Psoas muscle (tissue), 8 donors: ENCODE results near the gene LHPP. TPM values are rescaled to one million over a fixed set of nuclear protein-coding genes. Genes with fewer than 3 reads are reported as not detected.

Experiments used
- ATAC-seq, 4 donors: fragments of 200-7000 bp; cut with Tn5 transposase; one replicate each; pipeline ENCODE4 v1.9.1; 2020; ENCODE audit warnings: moderate library complexity in 3 of 4, mild to moderate bottlenecking in 2 of 4
- DNase-seq, 2 donors: peaks; one replicate each; pipeline ENCODE4 v3.0.0-alpha.2; 2020
- H3K27ac ChIP-seq: fragments of 200-600 bp; one replicate; pipeline ENCODE4 v1.8.0; 2022
- H3K27me3 ChIP-seq, 3 donors: fragments of 200-600 bp in 1 of 3; one replicate each; pipeline versions ENCODE4 v1.6.1 to v1.8.0; 2013 to 2022; ENCODE audit warnings: low read length in 2 of 3, mild to moderate bottlenecking in 2 of 3, moderate library complexity in 1 of 3; ENCODE audit not compliant: insufficient read depth in 3 of 3
- H3K36me3 ChIP-seq, 2 donors: fragments of 200-600 bp in 1 of 2; one replicate each; pipeline versions ENCODE4 v1.6.1 to v1.8.0; 2013 to 2022; ENCODE audit warnings: low read depth in 1 of 2, mild to moderate bottlenecking in 1 of 2, moderate library complexity in 1 of 2; ENCODE audit not compliant: insufficient read depth in 1 of 2
- H3K4me1 ChIP-seq: fragments of 200-600 bp; one replicate; pipeline ENCODE4 v1.8.0; 2022
- H3K4me3 ChIP-seq: fragments of 200-600 bp; one replicate; pipeline ENCODE4 v1.8.0; 2022; ENCODE audit warnings: mild to moderate bottlenecking
- H3K9me3 ChIP-seq: fragments of 200-600 bp; one replicate; pipeline ENCODE4 v1.8.0; 2022
- CTCF ChIP-seq: fragments of 200-600 bp; IDR thresholded peaks from one replicate; pipeline ENCODE4 v1.8.0; 2022; ENCODE audit warnings: antibody characterized with exemption
- WGBS, 3 donors: extraction: QIAGEN DNeasy Blood & Tissue Kit; methylation state at CpG; one replicate each; pipeline versions ENCODE4 v1.1.6 to v1.1.7; 2013; 5-methylcytosine and 5-hydroxymethylcytosine counted together
- intact Hi-C, 2 donors: fragments of 100-400 bp; cut with DNase I; formaldehyde crosslinking; loops; one replicate each; pipeline versions ENCODE4 v1.11.0 to v1.14.2; 2022
- polyA plus RNA-seq, 3 donors: library from polyadenylated mRNA; stranded (reverse); fragments of 200-250 nt; gene quantifications; one replicate each; pipeline ENCODE4 v1.2.3, GENCODE V29; 2013
- total RNA-seq, 4 donors: library from RNA; stranded (reverse); fragmentation: NEBNext Ultra II Directional in 2 of 4; extraction: Animal tissue kit (Norgen Biotek cat#: 25700) in 2 of 4; gene quantifications; one replicate each; pipeline versions ENCODE4 v1.2.1 to v1.2.4, GENCODE V29; 2021 to 2023
- donor health status: healthy with polysubstance abuse.
- donor health status: DM: no; HTN: no; CAD: no; lungs with moderate emphysema.
- donor health status: Bipolar disorder and iron deficiency.
- donor health status: healthy.
- donor health status: DM: yes; HTN: yes; CAD: no.
- donor health status: DM: no; HTN: no; CAD: no.
- donor health status: DM: no; HTN: no; CAD: no.
- donor health status: DM: yes; HTN: yes; CAD: no.

The LHPP gene
- total and polyA plus RNA-seq, 7 donors: 4.7 to 12.8 (median 6.1) TPM

GRCh38 chr10:124520558-124521428, 59.2 kb downstream of the LHPP start:
- intact Hi-C loops: loop anchor here in 1 of 2 donors (5.0 kb wide), 1 partner anchor 387 kb away; no protein-coding TSS in a partner anchor
- H3K9me3 ChIP-seq: no peaks in the 10 kb centered on the region
- DNase-seq (peak in 1 of 2 donors; percentile 28), ATAC-seq (peak in 1 of 4 donors; percentile 1)
- H3K27ac ChIP-seq: peak overlapping the region; percentile 10
- no peaks in the 10 kb centered on the region for H3K36me3 ChIP-seq
- TF ChIP-seq CTCF: no peak
- H3K4me1 ChIP-seq: peaks cover 34% of the 10 kb centered on the region
- WGBS, 3 donors: 69 to 79% (median 69%) methylated on average over 20 of the region's 20 CpGs
- H3K4me3 ChIP-seq: no peak overlapping the region
- H3K27me3 ChIP-seq: no peaks in the 10 kb centered on the region

- ATAC-seq (peak; percentile 86 to 92 (median 86)), DNase-seq (peak; percentile 82 to 94)
- Histone ChIP-seq H3K27ac (peak overlapping the region; percentile 16), H3K36me3 (no peaks in the 10 kb centered on the region), H3K27me3 (no peaks in the 10 kb centered on the region), H3K4me3 (no peak overlapping the region), H3K9me3 (no peaks in the 10 kb centered on the region), H3K4me1 (peaks cover 34% of the 10 kb centered on the region)
- no peak for TF ChIP-seq CTCF
- intact Hi-C loops: loop anchor here in 1 of 2 donors (5.0 kb wide), 1 partner anchor 386 kb away; no protein-coding TSS in a partner anchor
- WGBS, 3 donors: 32 to 54% (median 37%) methylated on average over 13 of the region's 13 CpGs
These were observed 59.8 kb downstream of the LHPP start for GRCh38 chr10:124521429-124521871.

GRCh38 chr10:124522131-124522932, 60.7 kb downstream of the LHPP start:
- intact Hi-C loops: loop anchor here in 1 of 2 donors (5.0 kb wide), 1 partner anchor 385 kb away; no protein-coding TSS in a partner anchor
- WGBS, 3 donors: 77 to 81% (median 80%) methylated on average over 12 to 13 of the region's 13 CpGs
- Histone ChIP-seq H3K4me3 (no peak overlapping the region), H3K27ac (peak overlapping the region; percentile 16), H3K36me3 (no peaks in the 10 kb centered on the region), H3K27me3 (no peaks in the 10 kb centered on the region), H3K4me1 (peaks cover 34% of the 10 kb centered on the region), H3K9me3 (no peaks in the 10 kb centered on the region)
- ATAC-seq (no peak), DNase-seq (peak in 1 of 2 donors; percentile 49)
- no peak for TF ChIP-seq CTCF

- DNase-seq: peak in 1 of 2 donors; percentile 57
- 65 to 76% (median 71%) methylated on average over 31 of the region's 31 CpGs for whole genome bisulfite sequencing, 3 donors
- Histone ChIP-seq H3K36me3 (no peaks in the 10 kb centered on the region), H3K27ac (peak overlapping the region; percentile 9), H3K4me3 (peak overlapping the region; percentile 7), H3K27me3 (no peaks in the 10 kb centered on the region), H3K4me1 (peaks cover 34% of the 10 kb centered on the region), H3K9me3 (no peaks in the 10 kb centered on the region)
- ATAC-seq: no peak
- TF ChIP-seq CTCF: no peak
- intact Hi-C loops: loop anchor here in 1 of 2 donors (5.0 kb wide), 1 partner anchor 384 kb away; no protein-coding TSS in a partner anchor
These were observed 61.6 kb downstream of the LHPP start for GRCh38 chr10:124522933-124523871.
